ENCODE results near the gene RNASE11. TPM values are rescaled to one million over a fixed set of nuclear protein-coding genes. Genes with fewer than 3 reads are reported as not detected.
A peak's percentile ranks its signal among the peaks of the same experiment; 100 is the strongest.

RNASE11 gene
- total and polyA plus RNA-seq, 9 of the 15 experiments (the other 6 are each of a cell fraction or from before 2014, with no cell fraction given): 0.16 to 0.29 (median 0.22) TPM; not detected in 6

DNA sequence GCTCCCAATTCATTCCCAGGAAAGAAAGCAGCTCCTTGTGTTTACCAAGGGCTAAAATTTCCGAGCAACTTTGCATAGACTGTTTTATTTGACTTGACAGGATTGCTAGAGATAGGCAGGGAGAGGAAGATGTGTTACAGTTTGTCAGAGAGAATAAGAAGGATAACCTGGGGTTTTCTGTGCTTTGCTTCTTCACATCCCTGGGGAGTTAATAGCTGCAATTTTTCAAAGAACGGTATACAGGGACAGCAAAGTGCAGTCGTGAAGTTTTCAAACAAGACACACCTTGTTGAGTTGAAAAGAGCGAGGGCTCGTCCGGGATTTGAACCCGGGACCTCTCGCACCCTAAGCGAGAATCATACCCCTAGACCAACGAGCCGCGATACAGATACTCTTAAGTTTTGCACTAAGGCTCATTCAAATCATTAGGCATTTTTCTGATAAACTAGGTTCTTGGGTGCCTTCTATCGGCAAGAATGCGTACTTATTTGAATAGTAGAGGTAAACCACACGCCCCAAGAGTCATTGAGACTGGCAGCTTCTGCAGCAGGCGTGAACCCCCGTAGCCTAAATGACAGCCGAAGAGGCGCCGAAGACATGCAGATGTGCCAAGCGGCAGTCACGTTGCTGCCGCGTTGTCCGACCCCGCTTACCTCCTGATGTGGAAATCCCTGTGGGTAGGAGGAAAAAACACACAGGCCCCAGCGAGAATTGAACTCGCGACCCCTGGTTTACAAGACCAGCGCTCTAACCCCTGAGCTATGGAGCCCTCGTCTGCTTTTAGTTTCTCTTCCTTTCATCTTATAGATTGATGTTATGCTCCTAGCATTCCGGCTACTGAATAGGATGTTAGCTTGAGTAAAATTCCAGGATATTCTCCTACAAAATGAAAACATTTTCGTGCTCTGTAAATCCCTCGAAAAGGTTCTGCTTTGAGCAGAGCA, 25.6 kb upstream of the RNASE11 start (continued):
- TF ChIP-seq, protein P1, sequence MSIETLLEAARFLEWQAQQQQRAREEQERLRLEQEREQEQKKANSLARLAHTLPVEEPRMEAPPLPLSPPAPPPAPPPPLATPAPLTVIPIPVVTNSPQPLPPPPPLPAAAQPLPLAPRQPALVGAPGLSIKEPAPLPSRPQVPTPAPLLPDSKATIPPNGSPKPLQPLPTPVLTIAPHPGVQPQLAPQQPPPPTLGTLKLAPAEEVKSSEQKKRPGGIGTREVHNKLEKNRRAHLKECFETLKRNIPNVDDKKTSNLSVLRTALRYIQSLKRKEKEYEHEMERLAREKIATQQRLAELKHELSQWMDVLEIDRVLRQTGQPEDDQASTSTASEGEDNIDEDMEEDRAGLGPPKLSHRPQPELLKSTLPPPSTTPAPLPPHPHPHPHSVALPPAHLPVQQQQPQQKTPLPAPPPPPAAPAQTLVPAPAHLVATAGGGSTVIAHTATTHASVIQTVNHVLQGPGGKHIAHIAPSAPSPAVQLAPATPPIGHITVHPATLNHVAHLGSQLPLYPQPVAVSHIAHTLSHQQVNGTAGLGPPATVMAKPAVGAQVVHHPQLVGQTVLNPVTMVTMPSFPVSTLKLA (conservative IDR thresholded peaks at IDR 0.05): peak; percentile 83 to 89
- TF ChIP-seq, protein P2, sequence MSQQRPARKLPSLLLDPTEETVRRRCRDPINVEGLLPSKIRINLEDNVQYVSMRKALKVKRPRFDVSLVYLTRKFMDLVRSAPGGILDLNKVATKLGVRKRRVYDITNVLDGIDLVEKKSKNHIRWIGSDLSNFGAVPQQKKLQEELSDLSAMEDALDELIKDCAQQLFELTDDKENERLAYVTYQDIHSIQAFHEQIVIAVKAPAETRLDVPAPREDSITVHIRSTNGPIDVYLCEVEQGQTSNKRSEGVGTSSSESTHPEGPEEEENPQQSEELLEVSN (IDR thresholded peaks at IDR 0.05; ENCODE audit: borderline replicate concordance in 1 of 2, extremely low read depth in 1 of 2, insufficient read depth in 1 of 2, insufficient read length in 1 of 2, low read depth in 1 of 2, low read length in 1 of 2, poor library complexity in 1 of 2, severe bottlenecking in 1 of 2): peak; percentile 72 to 86
- TF ChIP-seq HDAC1 (IDR thresholded peaks at IDR 0.05) (peak; percentile 46 to 72; a peak in 3 of 4 replicates), MXI1 (IDR thresholded peaks at IDR 0.05; ENCODE audit: low read depth, low read length) (peak; percentile 80), ZNF197 (CRISPR knock-in tag; IDR thresholded peaks at IDR 0.05; ENCODE audit: low read depth) (no peak), MTA3 (IDR thresholded peaks at IDR 0.05; ENCODE audit: borderline replicate concordance) (0 out of 2 replicates have a peak, but pooled peaks have one; percentile 70), HNRNPLL (IDR thresholded peaks at IDR 0.05; ENCODE audit: low read depth, low read length, poor library complexity, severe bottlenecking) (peak; percentile 26), ZNF324 (CRISPR knock-in tag; IDR thresholded peaks at IDR 0.05) (no peak), JUN (IDR thresholded peaks at IDR 0.05; ENCODE audit: borderline replicate concordance, low read depth, low read length) (peak; percentile 5; the same call in 1 of the 2 replicates), JUN (CRISPR knock-in tag; IDR thresholded peaks at IDR 0.05; ENCODE audit: borderline replicate concordance) (no peak)
- TF ChIP-seq, protein P3, sequence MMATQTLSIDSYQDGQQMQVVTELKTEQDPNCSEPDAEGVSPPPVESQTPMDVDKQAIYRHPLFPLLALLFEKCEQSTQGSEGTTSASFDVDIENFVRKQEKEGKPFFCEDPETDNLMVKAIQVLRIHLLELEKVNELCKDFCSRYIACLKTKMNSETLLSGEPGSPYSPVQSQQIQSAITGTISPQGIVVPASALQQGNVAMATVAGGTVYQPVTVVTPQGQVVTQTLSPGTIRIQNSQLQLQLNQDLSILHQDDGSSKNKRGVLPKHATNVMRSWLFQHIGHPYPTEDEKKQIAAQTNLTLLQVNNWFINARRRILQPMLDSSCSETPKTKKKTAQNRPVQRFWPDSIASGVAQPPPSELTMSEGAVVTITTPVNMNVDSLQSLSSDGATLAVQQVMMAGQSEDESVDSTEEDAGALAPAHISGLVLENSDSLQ (IDR thresholded peaks at IDR 0.05): peak; percentile 89
- TF ChIP-seq, protein P4, sequence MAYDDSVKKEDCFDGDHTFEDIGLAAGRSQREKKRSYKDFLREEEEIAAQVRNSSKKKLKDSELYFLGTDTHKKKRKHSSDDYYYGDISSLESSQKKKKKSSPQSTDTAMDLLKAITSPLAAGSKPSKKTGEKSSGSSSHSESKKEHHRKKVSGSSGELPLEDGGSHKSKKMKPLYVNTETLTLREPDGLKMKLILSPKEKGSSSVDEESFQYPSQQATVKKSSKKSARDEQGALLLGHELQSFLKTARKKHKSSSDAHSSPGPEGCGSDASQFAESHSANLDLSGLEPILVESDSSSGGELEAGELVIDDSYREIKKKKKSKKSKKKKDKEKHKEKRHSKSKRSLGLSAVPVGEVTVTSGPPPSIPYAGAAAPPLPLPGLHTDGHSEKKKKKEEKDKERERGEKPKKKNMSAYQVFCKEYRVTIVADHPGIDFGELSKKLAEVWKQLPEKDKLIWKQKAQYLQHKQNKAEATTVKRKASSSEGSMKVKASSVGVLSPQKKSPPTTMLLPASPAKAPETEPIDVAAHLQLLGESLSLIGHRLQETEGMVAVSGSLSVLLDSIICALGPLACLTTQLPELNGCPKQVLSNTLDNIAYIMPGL (CRISPR knock-in tag; IDR thresholded peaks at IDR 0.05): peak; percentile 84; the same call in 1 of the 2 replicates
- TF ChIP-seq, protein P5, sequence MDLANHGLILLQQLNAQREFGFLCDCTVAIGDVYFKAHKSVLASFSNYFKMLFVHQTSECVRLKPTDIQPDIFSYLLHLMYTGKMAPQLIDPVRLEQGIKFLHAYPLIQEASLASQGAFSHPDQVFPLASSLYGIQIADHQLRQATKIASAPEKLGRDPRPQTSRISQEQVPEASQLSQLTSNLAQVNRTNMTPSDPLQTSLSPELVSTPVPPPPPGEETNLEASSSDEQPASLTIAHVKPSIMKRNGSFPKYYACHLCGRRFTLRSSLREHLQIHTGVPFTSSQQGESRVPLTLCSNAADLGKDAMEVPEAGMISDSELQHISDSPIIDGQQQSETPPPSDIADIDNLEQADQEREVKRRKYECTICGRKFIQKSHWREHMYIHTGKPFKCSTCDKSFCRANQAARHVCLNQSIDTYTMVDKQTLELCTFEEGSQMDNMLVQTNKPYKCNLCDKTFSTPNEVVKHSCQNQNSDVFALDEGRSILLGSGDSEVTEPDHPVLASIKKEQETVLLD (IDR thresholded peaks at IDR 0.05): peak; percentile 54; the same call in 1 of the 2 replicates
- TF ChIP-seq, protein P6, sequence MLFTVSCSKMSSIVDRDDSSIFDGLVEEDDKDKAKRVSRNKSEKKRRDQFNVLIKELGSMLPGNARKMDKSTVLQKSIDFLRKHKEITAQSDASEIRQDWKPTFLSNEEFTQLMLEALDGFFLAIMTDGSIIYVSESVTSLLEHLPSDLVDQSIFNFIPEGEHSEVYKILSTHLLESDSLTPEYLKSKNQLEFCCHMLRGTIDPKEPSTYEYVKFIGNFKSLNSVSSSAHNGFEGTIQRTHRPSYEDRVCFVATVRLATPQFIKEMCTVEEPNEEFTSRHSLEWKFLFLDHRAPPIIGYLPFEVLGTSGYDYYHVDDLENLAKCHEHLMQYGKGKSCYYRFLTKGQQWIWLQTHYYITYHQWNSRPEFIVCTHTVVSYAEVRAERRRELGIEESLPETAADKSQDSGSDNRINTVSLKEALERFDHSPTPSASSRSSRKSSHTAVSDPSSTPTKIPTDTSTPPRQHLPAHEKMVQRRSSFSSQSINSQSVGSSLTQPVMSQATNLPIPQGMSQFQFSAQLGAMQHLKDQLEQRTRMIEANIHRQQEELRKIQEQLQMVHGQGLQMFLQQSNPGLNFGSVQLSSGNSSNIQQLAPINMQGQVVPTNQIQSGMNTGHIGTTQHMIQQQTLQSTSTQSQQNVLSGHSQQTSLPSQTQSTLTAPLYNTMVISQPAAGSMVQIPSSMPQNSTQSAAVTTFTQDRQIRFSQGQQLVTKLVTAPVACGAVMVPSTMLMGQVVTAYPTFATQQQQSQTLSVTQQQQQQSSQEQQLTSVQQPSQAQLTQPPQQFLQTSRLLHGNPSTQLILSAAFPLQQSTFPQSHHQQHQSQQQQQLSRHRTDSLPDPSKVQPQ (CRISPR knock-in tag; IDR thresholded peaks at IDR 0.05; ENCODE audit: borderline replicate concordance): peak; percentile 47; the same call in 1 of the 2 replicates

All from K562 (cell line).